Non-pigmented ciliary epithelial cell (primary cell): Measurements from ENCODE around the gene EDRF1.
"Not testable (repeated sequence)": the region's sequence is repeated elsewhere in the genome, so short reads cannot be mapped to it uniquely, and the experiment has no call there.

Experiments used
- DNase-seq: peaks from one replicate; pipeline ENCODE4 v3.0.0-alpha.2; 2010; ENCODE audit warnings: low read depth

The EDRF1 gene

GRCh38 chr10:125709553-125710474, 9.7 kb upstream of the EDRF1 start:
- DNase-seq = no peak

- no peak for DNase-seq
These were observed 8.3 kb upstream of the EDRF1 start for GRCh38 chr10:125711110-125711750.

- DNase-seq = not testable (repeated sequence)
These were observed 4.8 kb upstream of the EDRF1 start for GRCh38 chr10:125714728-125715127.

GRCh38 chr10:125720002-125720382, 483 bp downstream of the EDRF1 start:
- no peak for DNase-seq

- no peak for DNase-seq
These were observed 1.5 kb downstream of the EDRF1 start for GRCh38 chr10:125721035-125721434.

GRCh38 chr10:125722811-125723210, 3.3 kb downstream of the EDRF1 start:
- no peak for DNase-seq

- no peak for DNase-seq
These were observed 7.4 kb downstream of the EDRF1 start for GRCh38 chr10:125726914-125727313.

- no peak for DNase-seq
These were observed 7.9 kb downstream of the EDRF1 start for GRCh38 chr10:125727436-125727835.

GRCh38 chr10:125734148-125734547, 14.6 kb downstream of the EDRF1 start:
- DNase-seq = no peak

- DNase-seq = no peak
These were observed 15.3 kb downstream of the EDRF1 start for GRCh38 chr10:125734823-125735222.

GRCh38 chr10:125738206-125738605, 18.7 kb downstream of the EDRF1 start:
- no peak for DNase-seq

GRCh38 chr10:125739994-125740679, 20.6 kb downstream of the EDRF1 start:
- no peak for DNase-seq

GRCh38 chr10:125742465-125742864, 23.0 kb downstream of the EDRF1 start:
- DNase-seq = no peak

- no peak for DNase-seq
These were observed 25.4 kb downstream of the EDRF1 start for GRCh38 chr10:125744909-125745308.

GRCh38 chr10:125747417-125747816, 27.9 kb downstream of the EDRF1 start:
- no peak for DNase-seq

GRCh38 chr10:125756196-125756595, 36.7 kb downstream of the EDRF1 start:
- DNase-seq = no peak

GRCh38 chr10:125756853-125757487, 37.5 kb downstream of the EDRF1 start:
- DNase-seq = no peak

GRCh38 chr10:125757742-125758141, 38.2 kb downstream of the EDRF1 start:
- no peak for DNase-seq

- no peak for DNase-seq
These were observed 42.5 kb downstream of the EDRF1 start for GRCh38 chr10:125761961-125762360.

GRCh38 chr10:125762692-125763648, 43.5 kb downstream of the EDRF1 start:
- DNase-seq = no peak

- no peak for DNase-seq
These were observed 46.3 kb downstream of the EDRF1 start for GRCh38 chr10:125765835-125766234.
